GM12878 (cell line): ENCODE measurements around the gene CCNL2. TPM values are rescaled to one million over a fixed set of nuclear protein-coding genes. Genes with fewer than 3 reads are reported as not detected.

Experiments
- ATF2 ChIP-seq: IDR thresholded peaks from 2 replicates; pipeline ENCODE4 v1.6.1; 2012; ENCODE audit warnings: low read length, inconsistent platforms
- BACH1 ChIP-seq: fragments of 450-650 bp; IDR thresholded peaks from 2 replicates; pipeline ENCODE4 v1.6.1; 2017; ENCODE audit warnings: mild to moderate bottlenecking, borderline replicate concordance
- EED ChIP-seq: sonication (generic); IDR thresholded peaks from 2 replicates; pipeline ENCODE4 v1.6.1; 2016; ENCODE audit warnings: antibody characterized with exemption, low read depth
- ETV6 ChIP-seq, 2 experiments: fragments of 450-650 bp in 1 of 2; IDR thresholded peaks in 1 of 2; conservative IDR thresholded peaks in 1 of 2; 2 replicates each; pipeline ENCODE4 v1.6.1; 2014; ENCODE audit warnings: antibody characterized with exemption in 1 of 2, borderline replicate concordance in 1 of 2, low read depth in 1 of 2, mild to moderate bottlenecking in 1 of 2, moderate library complexity in 1 of 2
- GATAD2B ChIP-seq: fragments of 450-650 bp; conservative IDR thresholded peaks from 2 replicates; pipeline ENCODE4 v1.6.1; 2017; ENCODE audit warnings: low read depth, mild to moderate bottlenecking, moderate library complexity
- LARP7 ChIP-seq: fragments of 450-650 bp; IDR thresholded peaks from 2 replicates; pipeline ENCODE4 v1.6.1; 2017; ENCODE audit warnings: mild to moderate bottlenecking
- NR2F1 ChIP-seq: fragments of 450-650 bp; conservative IDR thresholded peaks from 2 replicates; pipeline ENCODE4 v1.6.1; 2017; ENCODE audit warnings: mild to moderate bottlenecking
- PBX3 ChIP-seq: IDR thresholded peaks from 2 replicates; pipeline ENCODE4 v1.6.1; 2011; ENCODE audit warnings: mild to moderate bottlenecking, low read depth, low read length, moderate library complexity; ENCODE audit not compliant: insufficient replicate concordance
- PRDM15 ChIP-seq: fragments of 450-650 bp; formaldehyde crosslinking; IDR thresholded peaks from 2 replicates; pipeline ENCODE4 v1.4.0; 2020; ENCODE audit warnings: mild to moderate bottlenecking, moderate library complexity
- RB1 ChIP-seq: fragments of 450-650 bp; formaldehyde crosslinking; IDR thresholded peaks from 2 replicates; pipeline ENCODE4 v1.6.1; 2017; ENCODE audit warnings: mild to moderate bottlenecking, borderline replicate concordance
- SMC3 ChIP-seq: IDR thresholded peaks from 2 replicates; pipeline ENCODE4 v1.6.1; 2011; ENCODE audit warnings: low read length, improper control_type of control experiment, borderline replicate concordance
- TARDBP ChIP-seq: IDR thresholded peaks from 2 replicates; pipeline ENCODE4 v1.6.1; 2016; ENCODE audit warnings: borderline replicate concordance
- YY1 ChIP-seq: IDR thresholded peaks from 2 replicates; pipeline ENCODE4 v1.6.1; 2011; ENCODE audit warnings: low read depth, mild to moderate bottlenecking, low read length
- ZNF384 ChIP-seq: IDR thresholded peaks from 2 replicates; pipeline ENCODE4 v1.6.1; 2012; ENCODE audit warnings: low read depth, mild to moderate bottlenecking, low read length, improper control_type of control experiment, borderline replicate concordance
- ZNF687 ChIP-seq: fragments of 450-650 bp; IDR thresholded peaks from 2 replicates; pipeline ENCODE4 v1.6.1; 2017; ENCODE audit warnings: mild to moderate bottlenecking, moderate library complexity
- polyA plus RNA-seq, 11 experiments: library from polyadenylated mRNA; depleted of rRNA in 4 of 11; unstranded in 6 of 11; stranded (reverse) in 5 of 11; fragments of >200 nt; fragmentation: Nextera tagmentation in 4 of 11; fragmentation: Illumina TruSeq in 1 of 11; extraction: Ambion mirVana in 4 of 11; extraction: Trizol in 1 of 11; gene quantifications; 1 replicate in 1 of 11; 2 replicates in 10 of 11; pipeline versions ENCODE4 v1.2.1 to v1.2.3, GENCODE V29; 2011 to 2016; ENCODE audit warnings: inconsistent platforms in 2 of 11, missing spikeins in 2 of 11, low read depth in 1 of 11
- total RNA-seq, 4 experiments: library from RNA; depleted of rRNA in 3 of 4; stranded (reverse); fragments of >200 nt in 3 of 4; fragmentation: Illumina TruSeq in 1 of 4; extraction: Trizol in 1 of 4; gene quantifications; 2 replicates each; pipeline versions ENCODE4 v1.2.1 to v1.2.3, GENCODE V29; 2013 to 2021
- TF ChIP-seq, protein P1 (sequence below): fragments of 150-350 bp; IDR thresholded peaks from 2 replicates; pipeline ENCODE4 v1.6.1; 2014; ENCODE audit warnings: mild to moderate bottlenecking, low read depth, low read length

CCNL2 gene
- total and polyA plus RNA-seq, 10 of the 15 experiments (the other 5 are each of a cell fraction or from before 2014, with no cell fraction given), result 2.1 to 143 (median 101) TPM

GRCh38 chr1:1371746-1372711, 27.1 kb downstream of the CCNL2 start (continued):
- TF ChIP-seq ATF2, result no peak
- TF ChIP-seq LARP7, result no peak
- peak; percentile 32; the same call in 1 of the 2 replicates for TF ChIP-seq GATAD2B
- TF ChIP-seq PRDM15, result no peak
- no peak for TF ChIP-seq TARDBP
- no peak for TF ChIP-seq RB1
- no peak for TF ChIP-seq PBX3
- TF ChIP-seq SMC3, result peak; percentile 63
- TF ChIP-seq BACH1, result peak; percentile 19; the same call in 1 of the 2 replicates
- 0 out of 2 replicates have a peak, but pooled peaks have one; percentile 50 for TF ChIP-seq EED
- peak; percentile 69 for TF ChIP-seq NR2F1
- TF ChIP-seq ETV6 (conservative IDR thresholded peaks at IDR 0.05 in 1 of 2, IDR thresholded peaks at IDR 0.05 in 1 of 2; ENCODE audit: borderline replicate concordance in 1 of 2, low read depth in 1 of 2), result no peak
- peak; percentile 72 for TF ChIP-seq YY1
- no peak for TF ChIP-seq ZNF687
- no peak for TF ChIP-seq ZNF384
- TF ChIP-seq, protein P1, sequence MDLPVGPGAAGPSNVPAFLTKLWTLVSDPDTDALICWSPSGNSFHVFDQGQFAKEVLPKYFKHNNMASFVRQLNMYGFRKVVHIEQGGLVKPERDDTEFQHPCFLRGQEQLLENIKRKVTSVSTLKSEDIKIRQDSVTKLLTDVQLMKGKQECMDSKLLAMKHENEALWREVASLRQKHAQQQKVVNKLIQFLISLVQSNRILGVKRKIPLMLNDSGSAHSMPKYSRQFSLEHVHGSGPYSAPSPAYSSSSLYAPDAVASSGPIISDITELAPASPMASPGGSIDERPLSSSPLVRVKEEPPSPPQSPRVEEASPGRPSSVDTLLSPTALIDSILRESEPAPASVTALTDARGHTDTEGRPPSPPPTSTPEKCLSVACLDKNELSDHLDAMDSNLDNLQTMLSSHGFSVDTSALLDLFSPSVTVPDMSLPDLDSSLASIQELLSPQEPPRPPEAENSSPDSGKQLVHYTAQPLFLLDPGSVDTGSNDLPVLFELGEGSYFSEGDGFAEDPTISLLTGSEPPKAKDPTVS, result no peak
